Bronchial epithelial cell (primary cell): ENCODE data around the gene HSPBAP1. TPM values are rescaled to one million over a fixed set of nuclear protein-coding genes. Genes with fewer than 3 reads are reported as not detected.

Experiments
- DNase-seq: peaks from one replicate; pipeline ENCODE4 v3.0.0-alpha.2; 2010; ENCODE audit warnings: low read depth
- FAIRE-seq: peaks from 2 replicates; lab custom pipeline; 2011; peaks lifted over from hg19 to GRCh38; lab: Jason Lieb, UNC
- H3K27me3 ChIP-seq: 2 replicates; pipeline ENCODE4 v1.5.1; 2011; ENCODE audit warnings: low read length; ENCODE audit not compliant: control insufficient read depth, insufficient read depth
- H3K36me3 ChIP-seq: 2 replicates; pipeline ENCODE4 v1.5.1; 2011; ENCODE audit warnings: low read length; ENCODE audit not compliant: control insufficient read depth, insufficient read depth
- H3K4me3 ChIP-seq: 2 replicates; pipeline ENCODE4 v1.5.1; 2011; ENCODE audit warnings: mild to moderate bottlenecking, low read depth, low read length, control low read depth
- CTCF ChIP-seq: IDR thresholded peaks from 2 replicates; pipeline ENCODE4 v1.5.1; 2011; ENCODE audit warnings: mild to moderate bottlenecking, moderate library complexity, low read length, control low read depth, inconsistent platforms; ENCODE audit not compliant: insufficient read depth, severe bottlenecking
- total RNA-seq: library from RNA; depleted of rRNA; stranded (reverse); fragments of >200 nt; gene quantifications from 2 replicates; pipeline ENCODE4 v1.2.1, GENCODE V29; 2014

The HSPBAP1 gene
- 11.3 and 12.0 TPM in 2 replicates for total RNA-seq

GRCh38 chr3:122793568-122794416 is at the start of gene HSPBAP1:
Gene HSPBAP1, minus strand, starts transcription at chr3:122793831. Its CDS starts 151 bp downstream, at chr3:122793680.
- FAIRE-seq: peak; percentile 62

GRCh38 chr3:122835590-122835989 is 42.0 kb upstream of the HSPBAP1 start:
- Histone ChIP-seq H3K36me3 (peaks cover 2% of the 10 kb centered on the region), H3K27me3 (no peaks in the 10 kb centered on the region), H3K4me3 (no peak overlapping the region)
- FAIRE-seq: no peak
- no peak for TF ChIP-seq CTCF
- DNase-seq: no peak

More at GRCh38 chr3:122793568-122794416, at the start of gene HSPBAP1:
- Histone ChIP-seq H3K27me3 (no peaks in the 10 kb centered on the region), H3K4me3 (peak within 1 kb of the TSS; percentile 74), H3K36me3 (no peaks in the 10 kb centered on the region)
- DNase-seq: peak; percentile 96
- TF ChIP-seq CTCF: no peak

- FAIRE-seq (no peak), DNase-seq (no peak)
- Histone ChIP-seq H3K36me3 (peaks cover 5% of the 10 kb centered on the region), H3K4me3 (no peak overlapping the region), H3K27me3 (no peaks in the 10 kb centered on the region)
- no peak for TF ChIP-seq CTCF
Measured at GRCh38 chr3:122828281-122828680, 34.6 kb upstream of the HSPBAP1 start.

- FAIRE-seq (no peak), DNase-seq (no peak)
- Histone ChIP-seq H3K36me3 (peaks cover 4% of the 10 kb centered on the region), H3K27me3 (no peaks in the 10 kb centered on the region), H3K4me3 (no peak overlapping the region)
- TF ChIP-seq CTCF: no peak
Measured at GRCh38 chr3:122826278-122826677, 32.6 kb upstream of the HSPBAP1 start.

GRCh38 chr3:122825460-122825859 is 31.8 kb upstream of the HSPBAP1 start:
- DNase-seq (no peak), FAIRE-seq (no peak)
- peaks cover 5% of the 10 kb centered on the region for H3K36me3 ChIP-seq
- H3K4me3 ChIP-seq: no peak overlapping the region
- no peak for TF ChIP-seq CTCF
- H3K27me3 ChIP-seq: no peaks in the 10 kb centered on the region
